Germinal center (tissue), 1 donor: Measurements from ENCODE around the gene TRIL.

ENCODE experiments used
- DNase-seq: peaks from one replicate; pipeline ENCODE4 v3.0.0; 2012; ENCODE audit warnings: mixed read lengths, low spot score

Gene TRIL

GRCh38 chr7:28939844-28940544, 18.1 kb downstream of the TRIL start:
- DNase-seq, result no peak

- no peak for DNase-seq
Measured at GRCh38 chr7:28939367-28939766, 18.8 kb downstream of the TRIL start.

- no peak for DNase-seq
Measured at GRCh38 chr7:28937619-28938018, 20.5 kb downstream of the TRIL start.

DNA sequence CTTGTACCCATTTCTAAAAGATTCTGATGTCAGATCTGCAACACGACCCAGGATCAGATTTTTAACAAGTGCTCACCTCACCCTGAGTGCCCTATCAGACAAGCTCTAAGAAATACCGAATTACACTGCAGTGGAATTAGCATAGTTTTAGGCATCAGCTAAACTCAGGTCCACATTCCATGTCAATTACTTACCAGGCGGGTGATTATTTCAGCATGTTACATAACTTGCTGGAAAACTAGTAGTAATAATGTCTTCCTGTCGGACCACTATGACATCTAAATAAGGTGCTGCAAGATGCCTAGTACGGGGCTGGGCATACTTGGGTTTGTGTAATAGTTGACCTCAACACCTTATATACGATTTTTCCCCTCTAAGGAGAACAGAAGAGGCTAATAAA, 21.0 kb downstream of the TRIL start:
- DNase-seq, result no peak

DNA sequence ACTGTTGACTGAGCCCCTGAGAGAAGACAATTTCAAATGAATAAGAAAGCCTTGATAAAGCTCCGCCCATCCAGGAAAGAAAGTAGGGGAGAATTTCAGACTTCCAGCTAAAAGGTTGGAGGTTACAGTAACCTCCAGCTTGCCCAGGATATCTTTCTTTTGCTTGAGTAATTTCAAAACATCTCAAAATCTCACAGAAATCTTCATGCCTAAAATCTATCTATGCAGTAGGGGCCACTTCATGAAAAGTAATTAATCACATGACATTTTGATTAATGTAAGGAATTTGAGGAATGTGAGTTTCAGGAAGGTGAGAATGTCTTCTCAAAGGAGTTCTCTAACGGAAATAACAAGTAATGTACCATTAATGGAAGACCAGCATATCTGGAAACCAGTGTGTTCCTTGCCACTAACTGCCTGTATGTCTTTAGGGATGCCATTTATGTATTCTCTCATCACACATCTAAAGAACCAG, 24.2 kb downstream of the TRIL start:
- no peak for DNase-seq

GRCh38 chr7:28931565-28931964, 26.6 kb downstream of the TRIL start:
- no peak for DNase-seq

- peak; percentile 84 for DNase-seq
Measured at GRCh38 chr7:28926871-28927597, 31.1 kb downstream of the TRIL start.

DNA sequence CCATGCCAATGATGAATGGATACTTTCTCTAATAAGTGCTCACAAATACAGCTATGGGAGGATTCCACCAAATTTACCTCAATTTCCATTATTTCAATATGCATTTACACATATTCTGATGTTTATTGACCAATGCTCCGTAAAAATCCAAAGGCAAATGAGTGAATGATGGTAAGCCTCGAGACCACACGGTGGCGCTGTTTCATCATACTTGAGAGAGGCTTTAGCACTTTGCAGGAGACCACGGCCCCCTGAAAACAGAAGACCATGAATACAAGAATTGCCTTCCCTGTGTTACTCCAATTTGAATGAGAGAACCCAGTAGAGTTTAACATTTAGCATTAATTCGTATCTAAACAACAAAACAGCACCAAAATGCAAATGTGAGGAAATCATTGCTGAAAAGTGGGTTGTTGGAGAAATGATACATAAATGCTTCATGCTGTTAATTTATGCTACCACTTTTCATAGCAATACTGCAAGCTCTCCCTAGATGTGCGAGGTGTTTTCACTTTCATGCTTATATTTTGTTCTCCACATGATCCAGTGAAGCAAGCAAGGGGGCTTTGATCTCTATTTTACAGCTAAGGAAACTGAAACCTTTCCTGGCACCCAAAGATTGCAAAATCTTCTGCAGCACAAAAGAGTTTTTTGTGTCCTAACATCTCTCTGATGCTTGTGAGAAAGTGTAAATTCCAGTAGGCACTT, 35.4 kb downstream of the TRIL start:
- peak; percentile 40 for DNase-seq

DNA sequence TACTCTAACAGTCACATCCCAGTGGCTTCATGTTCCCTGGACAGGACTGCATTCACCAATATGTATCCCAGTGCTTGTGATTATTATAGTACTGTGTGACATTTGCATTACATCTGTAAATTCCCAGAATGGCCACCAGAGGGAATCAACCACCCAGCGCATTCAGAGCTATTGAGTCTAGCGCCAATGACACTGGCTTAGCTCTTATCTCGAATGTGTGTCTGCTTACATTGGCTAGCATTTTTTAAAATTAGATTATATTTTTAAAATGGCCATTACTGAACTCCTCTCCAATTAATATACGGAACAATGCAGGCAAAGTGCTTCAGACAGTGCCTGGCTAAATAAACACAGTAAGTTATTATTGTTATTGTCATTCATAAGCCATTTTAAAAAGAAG, 36.3 kb downstream of the TRIL start:
- peak; percentile 57 for DNase-seq

- no peak for DNase-seq
Measured at GRCh38 chr7:28920424-28920823, 37.7 kb downstream of the TRIL start.

DNA sequence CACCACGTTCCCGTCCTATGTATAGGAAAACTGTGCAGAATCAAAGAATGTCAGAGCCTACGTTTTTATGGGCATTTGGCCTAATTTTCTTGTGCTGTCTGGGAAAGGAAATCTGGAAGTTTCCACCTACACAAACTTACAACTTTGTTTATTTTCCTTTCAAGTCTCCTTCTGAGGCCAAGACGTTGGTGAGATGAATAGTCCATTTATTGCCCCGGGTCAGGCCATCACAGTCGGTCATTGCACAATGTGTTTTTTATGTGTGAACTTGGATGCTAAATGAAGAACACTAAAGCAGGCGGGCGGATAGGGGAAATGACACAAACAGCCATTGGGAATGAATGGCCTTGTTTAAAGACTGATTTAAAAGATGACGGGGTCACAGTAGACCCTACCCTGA, 38.6 kb downstream of the TRIL start:
- DNase-seq, result no peak

DNA sequence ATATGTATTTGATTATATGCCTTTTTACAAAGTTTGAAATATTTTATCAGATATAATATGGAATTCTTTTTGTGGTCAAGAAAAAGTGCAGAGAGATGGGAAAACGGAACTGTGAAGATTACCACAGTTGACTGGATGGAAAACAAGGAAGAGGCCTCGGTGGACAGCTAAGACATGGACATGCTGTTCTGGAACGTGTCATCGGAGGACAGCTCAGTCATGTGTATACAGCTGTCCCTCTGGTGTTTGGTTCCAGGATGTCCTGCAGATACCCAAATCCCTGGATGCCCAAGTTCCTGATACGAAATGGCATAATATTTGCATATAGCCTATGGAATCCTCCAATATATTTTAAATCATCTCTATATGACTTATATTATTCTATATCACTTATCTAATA, 49.4 kb downstream of the TRIL start:
- DNase-seq, result no peak

DNA sequence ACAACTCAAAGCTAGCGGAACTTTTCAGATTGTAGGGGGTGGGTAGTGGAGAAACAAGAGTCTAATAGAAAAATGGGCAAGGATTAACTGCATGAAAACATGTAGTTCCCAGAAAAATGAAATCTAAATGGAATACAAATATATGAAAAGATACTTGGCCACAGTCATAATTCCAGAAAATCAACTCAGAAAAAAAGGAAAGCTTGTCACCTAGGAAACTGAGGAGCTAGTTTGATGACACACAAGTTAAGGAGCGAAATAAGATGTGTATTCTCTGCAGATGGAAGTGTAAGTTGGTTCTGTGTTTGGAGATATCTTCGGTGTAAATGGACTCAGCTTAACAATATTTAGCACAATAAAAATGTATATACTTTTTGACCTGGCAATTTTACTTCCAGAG, 52.7 kb downstream of the TRIL start:
- DNase-seq, result no peak

GRCh38 chr7:28904578-28905048, 53.5 kb downstream of the TRIL start:
- no peak for DNase-seq

- no peak for DNase-seq
Measured at GRCh38 chr7:28903730-28904577, 54.2 kb downstream of the TRIL start.
